Hepatocyte (in vitro differentiated cells): Measurements from ENCODE around the gene HSPE1.
"Not testable (repeated sequence)": the region's sequence is repeated elsewhere in the genome, so short reads cannot be mapped to it uniquely, and the experiment has no call there.

Experiments used
- EZH2phosphoT487 ChIP-seq: fragments of 200-600 bp; sonication (generic); IDR thresholded peaks from one replicate; pipeline ENCODE4 v1.6.1; 2018; ENCODE audit warnings: antibody characterized with exemption, mild to moderate bottlenecking, low read depth, moderate library complexity; ENCODE audit not compliant: unreplicated experiment, severe bottlenecking
- TF ChIP-seq, protein P1 (sequence below): fragments of 200-600 bp; sonication (generic); IDR thresholded peaks from 2 replicates; pipeline ENCODE4 v1.5.1; 2016; ENCODE audit warnings: antibody characterized with exemption, mild to moderate bottlenecking; ENCODE audit not compliant: poor library complexity

DNA sequence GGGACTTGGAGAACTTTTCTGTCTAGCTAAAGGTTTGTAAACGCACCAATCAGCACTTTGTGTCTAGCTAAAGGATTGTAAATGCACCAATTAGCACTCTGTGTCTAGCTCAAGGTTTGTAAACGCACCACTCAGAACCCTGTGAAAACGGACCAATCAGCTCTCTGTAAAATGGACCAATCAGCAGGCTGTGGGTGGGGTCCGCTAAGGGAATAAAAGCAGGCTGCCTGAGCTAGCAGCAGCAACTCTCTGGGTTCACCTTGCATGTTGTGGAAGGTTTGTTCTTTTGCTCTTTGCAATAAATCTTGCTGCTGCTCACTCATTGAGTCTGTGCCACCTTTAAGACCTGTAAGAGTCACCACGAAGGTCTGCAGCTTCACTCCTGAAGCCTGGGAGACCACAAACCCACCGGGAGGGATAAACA lies 49.2 kb upstream of the HSPE1 start:
- TF ChIP-seq, protein P1, sequence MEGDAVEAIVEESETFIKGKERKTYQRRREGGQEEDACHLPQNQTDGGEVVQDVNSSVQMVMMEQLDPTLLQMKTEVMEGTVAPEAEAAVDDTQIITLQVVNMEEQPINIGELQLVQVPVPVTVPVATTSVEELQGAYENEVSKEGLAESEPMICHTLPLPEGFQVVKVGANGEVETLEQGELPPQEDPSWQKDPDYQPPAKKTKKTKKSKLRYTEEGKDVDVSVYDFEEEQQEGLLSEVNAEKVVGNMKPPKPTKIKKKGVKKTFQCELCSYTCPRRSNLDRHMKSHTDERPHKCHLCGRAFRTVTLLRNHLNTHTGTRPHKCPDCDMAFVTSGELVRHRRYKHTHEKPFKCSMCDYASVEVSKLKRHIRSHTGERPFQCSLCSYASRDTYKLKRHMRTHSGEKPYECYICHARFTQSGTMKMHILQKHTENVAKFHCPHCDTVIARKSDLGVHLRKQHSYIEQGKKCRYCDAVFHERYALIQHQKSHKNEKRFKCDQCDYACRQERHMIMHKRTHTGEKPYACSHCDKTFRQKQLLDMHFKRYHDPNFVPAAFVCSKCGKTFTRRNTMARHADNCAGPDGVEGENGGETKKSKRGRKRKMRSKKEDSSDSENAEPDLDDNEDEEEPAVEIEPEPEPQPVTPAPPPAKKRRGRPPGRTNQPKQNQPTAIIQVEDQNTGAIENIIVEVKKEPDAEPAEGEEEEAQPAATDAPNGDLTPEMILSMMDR = not testable (repeated sequence)
- not testable (repeated sequence) for TF ChIP-seq EZH2phosphoT487
